HepG2 (cell line): Measurements from ENCODE around the gene PCED1B. TPM values are rescaled to one million over a fixed set of nuclear protein-coding genes. Genes with fewer than 3 reads are reported as not detected.

Experiments used
- ATAC-seq: fragments of 200-7000 bp; cut with Tn5 transposase; 3 replicates; pipeline ENCODE4 v1.9.1; 2020; ENCODE audit warnings: mild to moderate bottlenecking, moderate library complexity
- BruUV-seq: library from RNA; stranded (reverse); fragments of 400-500 nt; replicated peaks from 2 replicates; lab custom pipeline; 2021; lab: Mats Ljungman, UMichigan
- CTCF ChIA-PET: fragments of 300-600 bp; formaldehyde crosslinking; extraction: SDS; loops from one replicate; lab custom pipeline; 2021; ENCODE audit warnings: low total read pairs, inconsistent platforms, low intra/inter-chr PET ratio; lab: Yijun Ruan, JAX
- POLR2A ChIA-PET: fragments of 350-600 bp; sonication (Branson Sonifier 250); formaldehyde crosslinking; loops from one replicate; lab custom pipeline; 2020; ENCODE audit warnings: antibody characterized with exemption, inconsistent platforms; lab: Yijun Ruan, JAX
- DNase-seq: peaks from one replicate; pipeline ENCODE4 v3.0.0-alpha.2; 2015; ENCODE audit warnings: low spot score
- FAIRE-seq: peaks from 3 replicates; lab custom pipeline; 2011; peaks lifted over from hg19 to GRCh38; lab: Jason Lieb, UNC
- H2AFZ ChIP-seq: one replicate; pipeline ENCODE4 v1.6.1; 2011; ENCODE audit warnings: low read length, inconsistent platforms
- H3K27ac ChIP-seq: fragments of 300-600 bp; 3 replicates; pipeline ENCODE4 v1.8.0; 2011; ENCODE audit warnings: mixed run types, mild to moderate bottlenecking, mixed read lengths, low read length, inconsistent platforms; ENCODE audit not compliant: insufficient read depth; ENCODE audit errors: extremely low read length
- H3K27me3 ChIP-seq, 2 experiments: fragments of 200-600 bp in 1 of 2; 2 replicates in 1 of 2; 3 replicates in 1 of 2; pipeline versions ENCODE4 v1.6.0 to v1.8.0; 2011; ENCODE audit warnings: low read length in 2 of 2, mild to moderate bottlenecking in 2 of 2, moderate library complexity in 2 of 2, inconsistent platforms in 1 of 2; ENCODE audit not compliant: insufficient read depth in 2 of 2, control insufficient read depth in 1 of 2
- H3K36me3 ChIP-seq, 2 experiments: fragments of 200-600 bp in 1 of 2; replicated peaks in 1 of 2; 2 replicates in 1 of 2; 3 replicates in 1 of 2; pipeline versions ENCODE4 v1.5.1 to v1.8.0; 2011; ENCODE audit warnings: low read length in 2 of 2, inconsistent platforms in 1 of 2; ENCODE audit not compliant: insufficient read depth in 2 of 2, control insufficient read depth in 1 of 2
- H3K4me1 ChIP-seq: 2 replicates; pipeline ENCODE4 v1.5.1; 2012; ENCODE audit warnings: low read length, inconsistent platforms; ENCODE audit not compliant: insufficient read depth
- H3K4me2 ChIP-seq: 2 replicates; pipeline ENCODE4 v1.6.0; 2011; ENCODE audit warnings: low read depth, low read length, inconsistent platforms
- H3K4me3 ChIP-seq, 3 experiments: fragments of 200-600 bp in 1 of 3; sonication (generic), shearing (Covaris generic) in 1 of 3; replicated peaks in 1 of 3; 2 replicates each; pipeline ENCODE4 v1.5.1; 2011 to 2016; ENCODE audit warnings: low read length in 3 of 3, inconsistent platforms in 2 of 3, low read depth in 2 of 3, mild to moderate bottlenecking in 2 of 3, control low read depth in 1 of 3, mixed read lengths in 1 of 3; ENCODE audit not compliant: insufficient read depth in 1 of 3
- H3K79me2 ChIP-seq: one replicate; pipeline ENCODE4 v1.6.1; 2011; ENCODE audit warnings: low read length, inconsistent platforms; ENCODE audit not compliant: insufficient read depth
- H3K9ac ChIP-seq: 2 replicates; pipeline ENCODE4 v1.6.0; 2011; ENCODE audit warnings: mild to moderate bottlenecking, low read depth, low read length, inconsistent platforms; ENCODE audit not compliant: insufficient read depth
- H3K9me3 ChIP-seq: 2 replicates; pipeline ENCODE4 v1.5.1; 2012; ENCODE audit warnings: mild to moderate bottlenecking, low read length
- H4K20me1 ChIP-seq: 2 replicates; pipeline ENCODE4 v1.6.0; 2011; ENCODE audit warnings: inconsistent platforms, mild to moderate bottlenecking, low read length, moderate library complexity; ENCODE audit not compliant: insufficient read depth
- EP300 ChIP-seq, 3 experiments: sonication (generic) in 1 of 3; formaldehyde crosslinking in 1 of 3; IDR thresholded peaks; 2 replicates each; pipeline versions ENCODE4 v1.5.1 to v1.6.1; 2011 to 2020; ENCODE audit warnings: low read depth in 2 of 3, low read length in 2 of 3, borderline replicate concordance in 1 of 3, improper control_type of control experiment in 1 of 3, mild to moderate bottlenecking in 1 of 3, missing genetic modification reagents in 1 of 3, moderate library complexity in 1 of 3
- FOSL2 ChIP-seq: sonication (generic); formaldehyde crosslinking; IDR thresholded peaks from 2 replicates; pipeline ENCODE4 v1.4.0; 2020; ENCODE audit warnings: missing genetic modification reagents
- FOXA1 ChIP-seq, 2 experiments: fragments of 450-650 bp in 1 of 2; sonication (generic) in 1 of 2; formaldehyde crosslinking in 1 of 2; IDR thresholded peaks; 2 replicates each; pipeline versions ENCODE4 v1.4.0 to v1.6.1; 2016 to 2020; ENCODE audit warnings: missing genetic modification reagents in 1 of 2
- FOXJ3 ChIP-seq: sonication (generic); formaldehyde crosslinking; IDR thresholded peaks from 2 replicates; pipeline ENCODE4 v1.4.0; 2020; ENCODE audit warnings: missing genetic modification reagents, mild to moderate bottlenecking, borderline replicate concordance
- FOXP1 ChIP-seq, 2 experiments: fragments of 450-650 bp in 1 of 2; IDR thresholded peaks; 2 replicates each; pipeline ENCODE4 v1.6.1; 2017 to 2018; ENCODE audit warnings: antibody characterized with exemption in 1 of 2
- FOXP4 ChIP-seq: sonication (generic); formaldehyde crosslinking; IDR thresholded peaks from 2 replicates; pipeline ENCODE4 v1.4.0; 2020; ENCODE audit warnings: missing genetic modification reagents
- SALL1 ChIP-seq: sonication (generic); formaldehyde crosslinking; IDR thresholded peaks from 2 replicates; pipeline ENCODE4 v1.8.0; 2022; ENCODE audit warnings: mild to moderate bottlenecking, missing genetic modification reagents
- SOX6 ChIP-seq, 2 experiments: fragments of 450-650 bp in 1 of 2; sonication (generic) in 1 of 2; formaldehyde crosslinking in 1 of 2; IDR thresholded peaks; 2 replicates each; pipeline versions ENCODE4 v1.4.0 to v1.6.1; 2017 to 2020; ENCODE audit warnings: antibody characterized with exemption in 1 of 2, mild to moderate bottlenecking in 1 of 2, missing genetic modification reagents in 1 of 2
- TBX2 ChIP-seq: sonication (generic); formaldehyde crosslinking; IDR thresholded peaks from 2 replicates; pipeline ENCODE4 v1.5.0; 2020; ENCODE audit warnings: missing genetic modification reagents, mild to moderate bottlenecking, borderline replicate concordance
- TBX3 ChIP-seq: fragments of 450-650 bp; IDR thresholded peaks from 2 replicates; pipeline ENCODE4 v1.6.1; 2017; ENCODE audit warnings: antibody characterized with exemption, mild to moderate bottlenecking, inconsistent platforms, borderline replicate concordance
- TCF7 ChIP-seq: sonication (generic); IDR thresholded peaks from 2 replicates; pipeline ENCODE4 v1.6.1; 2016; ENCODE audit warnings: antibody characterized with exemption, low read depth
- ZMYM2 ChIP-seq: sonication (generic); formaldehyde crosslinking; IDR thresholded peaks from 2 replicates; pipeline ENCODE4 v1.8.0; 2022; ENCODE audit warnings: mild to moderate bottlenecking, missing genetic modification reagents
- ZNF136 ChIP-seq: sonication (generic); formaldehyde crosslinking; IDR thresholded peaks from 2 replicates; pipeline ENCODE4 v1.8.1; 2022; ENCODE audit warnings: low read depth, mild to moderate bottlenecking, moderate library complexity, missing genetic modification reagents
- ZNF205 ChIP-seq: IDR thresholded peaks from 2 replicates; pipeline ENCODE4 v1.6.1; 2018; ENCODE audit warnings: missing biosample characterization, missing genetic modification reagents
- ZNF292 ChIP-seq: sonication (generic); formaldehyde crosslinking; IDR thresholded peaks from 2 replicates; pipeline ENCODE4 v1.8.1; 2022; ENCODE audit warnings: mild to moderate bottlenecking, low read depth, missing genetic modification reagents, borderline replicate concordance
- ZNF616 ChIP-seq: sonication (generic); formaldehyde crosslinking; IDR thresholded peaks from 2 replicates; pipeline ENCODE4 v1.5.0; 2020; ENCODE audit warnings: low read depth, mild to moderate bottlenecking, missing genetic modification reagents
- WGBS: methylation state at CpG from one replicate; pipeline ENCODE4 v1.1.6; 2017; ENCODE audit warnings: low lambda C conversion rate; 5-methylcytosine and 5-hydroxymethylcytosine counted together
- in situ Hi-C: cut with HindIII; loops from 2 replicates; pipeline ENCODE4 v1.10.0; 2017; ENCODE audit warnings: low pct_unique_long_range_greater_than_20kb; ENCODE audit not compliant: extremely low pct_ligation_motif_present
- intact Hi-C: fragments of 100-400 bp; cut with micrococcal nuclease; formaldehyde crosslinking; loops from one replicate; pipeline ENCODE4 v1.10.0; 2022; ENCODE audit not compliant: unreplicated experiment
- polyA plus RNA-seq, 8 experiments: library from polyadenylated mRNA; depleted of rRNA in 3 of 8; stranded (reverse) in 7 of 8; unstranded in 1 of 8; fragments of >200 nt; fragmentation: Illumina TruSeq in 4 of 8; extraction: Trizol in 4 of 8; gene quantifications; 2 replicates each; pipeline versions ENCODE4 v1.2.1 to v1.2.3, GENCODE V29; 2011 to 2016; ENCODE audit warnings: low read depth in 4 of 8, missing spikeins in 1 of 8, mixed read lengths in 1 of 8; ENCODE audit not compliant: insufficient read depth in 1 of 8
- total RNA-seq, 5 experiments: library from RNA; depleted of rRNA; stranded (reverse); fragments of >200 nt; fragmentation: Illumina TruSeq; extraction: Trizol; gene quantifications; 2 replicates each; pipeline ENCODE4 v1.2.3, GENCODE V29; 2016; ENCODE audit warnings: low read depth in 1 of 5
- TF ChIP-seq, protein P1 (sequence below): sonication (generic); formaldehyde crosslinking; conservative IDR thresholded peaks from 2 replicates; pipeline ENCODE4 v1.4.0; 2020; ENCODE audit warnings: missing genetic modification reagents

The PCED1B gene
- total and polyA plus RNA-seq, 2 of the 13 experiments (the other 11 are each of a cell fraction or from before 2014, with no cell fraction given), result 0.11 to 0.37 TPM

- 17% methylated on average over 7 of the region's 7 CpGs for WGBS
- Histone ChIP-seq H3K9ac (no peak overlapping the region), H3K4me1 (peaks cover 45% of the 10 kb centered on the region), H3K27me3 (no peaks in the 10 kb centered on the region), H3K4me3 (no peak overlapping the region), H3K4me2 (0 out of 2 replicates have a peak overlapping the region, but pooled peaks have one; percentile 4), H4K20me1 (no peaks in the 10 kb centered on the region), H3K79me2 (no peaks in the 10 kb centered on the region), H3K9me3 (no peaks in the 10 kb centered on the region), H3K27ac (no peak overlapping the region), H2AFZ (no peak overlapping the region), H3K36me3 (no peaks in the 10 kb centered on the region)
- no peak for FAIRE-seq
- POLR2A ChIA-PET, result no interaction called here
- CTCF ChIA-PET, result no interaction called here
- no TSS peak for BruUV-seq
- in situ Hi-C loops (no loop called here), intact Hi-C loops (no loop called here)
- ATAC-seq, result peak; percentile 99
- DNase-seq, result peak; percentile 53
- no peak for TF ChIP-seq ZNF616 (CRISPR knock-in tag)
- peak; percentile 27; the same call in 1 of the 2 replicates for TF ChIP-seq TCF7
- peak; percentile 83 for TF ChIP-seq TBX3
- peak; percentile 31; the same call in 1 of the 2 replicates for TF ChIP-seq FOSL2 (CRISPR knock-in tag)
- peak; percentile 59; the same call in 1 of the 2 replicates for TF ChIP-seq ZNF292 (CRISPR knock-in tag)
- TF ChIP-seq EP300 (IDR thresholded peaks at IDR 0.05; ENCODE audit: low read depth in 2 of 2, low read length in 2 of 2), result peak in 1 of 2 experiments; percentile 50; a peak in 1 of 4 replicates
- TF ChIP-seq EP300 (CRISPR knock-in tag; IDR thresholded peaks at IDR 0.05; ENCODE audit: borderline replicate concordance), result no peak
- TF ChIP-seq, protein P1, sequence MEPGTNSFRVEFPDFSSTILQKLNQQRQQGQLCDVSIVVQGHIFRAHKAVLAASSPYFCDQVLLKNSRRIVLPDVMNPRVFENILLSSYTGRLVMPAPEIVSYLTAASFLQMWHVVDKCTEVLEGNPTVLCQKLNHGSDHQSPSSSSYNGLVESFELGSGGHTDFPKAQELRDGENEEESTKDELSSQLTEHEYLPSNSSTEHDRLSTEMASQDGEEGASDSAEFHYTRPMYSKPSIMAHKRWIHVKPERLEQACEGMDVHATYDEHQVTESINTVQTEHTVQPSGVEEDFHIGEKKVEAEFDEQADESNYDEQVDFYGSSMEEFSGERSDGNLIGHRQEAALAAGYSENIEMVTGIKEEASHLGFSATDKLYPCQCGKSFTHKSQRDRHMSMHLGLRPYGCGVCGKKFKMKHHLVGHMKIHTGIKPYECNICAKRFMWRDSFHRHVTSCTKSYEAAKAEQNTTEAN (CRISPR knock-in tag), result peak; percentile 52; the same call in 1 of the 2 replicates
- no peak for TF ChIP-seq ZNF136 (CRISPR knock-in tag)
- TF ChIP-seq SALL1, result peak; percentile 83
- TF ChIP-seq SOX6 (IDR thresholded peaks at IDR 0.05), result no peak
- TF ChIP-seq SOX6 (CRISPR knock-in tag; IDR thresholded peaks at IDR 0.05), result peak; percentile 60
- TF ChIP-seq ZNF205, result peak; percentile 64; the same call in 1 of the 2 replicates
- no peak for TF ChIP-seq FOXP1 (IDR thresholded peaks at IDR 0.05)
- peak; percentile 74 for TF ChIP-seq FOXP1 (CRISPR knock-in tag; IDR thresholded peaks at IDR 0.05)
- TF ChIP-seq FOXJ3 (CRISPR knock-in tag), result 0 out of 2 replicates have a peak, but pooled peaks have one; percentile 51
- TF ChIP-seq FOXA1 (IDR thresholded peaks at IDR 0.05), result no peak
- TF ChIP-seq FOXA1 (CRISPR knock-in tag; IDR thresholded peaks at IDR 0.05), result 0 out of 2 replicates have a peak, but pooled peaks have one; percentile 21
- peak; percentile 54; the same call in 1 of the 2 replicates for TF ChIP-seq TBX2 (CRISPR knock-in tag)
- no peak for TF ChIP-seq ZMYM2 (CRISPR knock-in tag)
- peak; percentile 70 for TF ChIP-seq FOXP4 (CRISPR knock-in tag)
Measured at GRCh38 chr12:47088021-47088944, 8.9 kb downstream of the PCED1B start.
